ENCODE data around the gene FBLN1. TPM values are rescaled to one million over a fixed set of nuclear protein-coding genes. Genes with fewer than 3 reads are reported as not detected.

FBLN1 gene
- total RNA-seq, 1 experiment from 2014 or later, result 183 TPM

DNA sequence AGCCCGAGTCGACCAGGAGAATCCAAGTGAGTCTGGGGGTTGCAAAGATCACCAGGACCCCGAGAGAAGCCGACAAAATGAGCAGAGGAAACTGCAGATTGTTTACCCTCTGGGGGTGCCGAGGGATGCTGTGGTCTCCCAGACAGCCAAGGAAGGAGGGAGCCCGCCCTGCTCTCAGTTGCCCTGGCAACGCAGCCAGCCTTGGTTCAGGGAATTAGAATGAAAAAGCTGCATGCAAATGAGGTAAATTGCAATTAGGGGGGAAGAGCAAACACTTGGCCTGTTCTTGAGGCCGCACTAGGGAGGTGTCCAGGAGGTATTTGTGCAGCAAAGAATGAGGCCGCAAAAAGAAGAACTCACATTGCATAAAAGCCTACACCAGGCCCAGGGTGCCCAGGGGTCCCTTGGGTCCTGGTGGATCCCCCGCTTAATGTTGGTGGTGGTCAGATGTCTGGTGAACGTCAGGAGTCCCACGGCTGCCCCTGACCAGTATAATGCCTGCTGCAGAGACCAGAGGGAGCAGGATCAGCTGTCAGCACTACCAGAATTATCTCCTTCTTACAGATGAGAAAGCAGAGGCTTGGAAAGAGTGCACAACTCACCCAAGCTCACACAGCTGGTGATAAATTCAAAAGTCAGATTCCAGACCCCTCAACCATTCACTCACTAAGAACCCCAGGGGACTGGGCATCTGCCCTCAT lies 128.6 kb downstream of the FBLN1 start:
- Mint-ChIP-seq H3K36me3 (no peaks in the 10 kb centered on the region), H3K27me3 (ENCODE audit: low read depth) (peaks cover 14% of the 10 kb centered on the region), H3K4me3 (peak overlapping the region; percentile 33), H3K9me3 (no peaks in the 10 kb centered on the region), H3K27ac (peak overlapping the region; percentile 74; the same call in 1 of the 2 replicates), H3K4me1 (peaks cover 59% of the 10 kb centered on the region)
- ChIA-PET POLR2A (no interaction called here), CTCF (interaction anchor here (0.6 to 2.0 kb wide), 5 partner anchors 14 to 810 kb away, joined by 3 to 4 read pairs (median 3); no protein-coding TSS in a partner anchor)
- TF ChIP-seq NFYB (CRISPR knock-in tag; conservative IDR thresholded peaks at IDR 0.05; ENCODE audit: low read depth) (no peak), ATF6 (CRISPR knock-in tag; IDR thresholded peaks at IDR 0.05) (no peak)
- TF ChIP-seq, protein P1, sequence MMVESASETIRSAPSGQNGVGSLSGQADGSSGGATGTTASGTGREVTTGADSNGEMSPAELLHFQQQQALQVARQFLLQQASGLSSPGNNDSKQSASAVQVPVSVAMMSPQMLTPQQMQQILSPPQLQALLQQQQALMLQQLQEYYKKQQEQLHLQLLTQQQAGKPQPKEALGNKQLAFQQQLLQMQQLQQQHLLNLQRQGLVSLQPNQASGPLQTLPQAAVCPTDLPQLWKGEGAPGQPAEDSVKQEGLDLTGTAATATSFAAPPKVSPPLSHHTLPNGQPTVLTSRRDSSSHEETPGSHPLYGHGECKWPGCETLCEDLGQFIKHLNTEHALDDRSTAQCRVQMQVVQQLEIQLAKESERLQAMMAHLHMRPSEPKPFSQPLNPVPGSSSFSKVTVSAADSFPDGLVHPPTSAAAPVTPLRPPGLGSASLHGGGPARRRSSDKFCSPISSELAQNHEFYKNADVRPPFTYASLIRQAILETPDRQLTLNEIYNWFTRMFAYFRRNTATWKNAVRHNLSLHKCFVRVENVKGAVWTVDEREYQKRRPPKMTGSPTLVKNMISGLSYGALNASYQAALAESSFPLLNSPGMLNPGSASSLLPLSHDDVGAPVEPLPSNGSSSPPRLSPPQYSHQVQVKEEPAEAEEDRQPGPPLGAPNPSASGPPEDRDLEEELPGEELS (CRISPR knock-in tag; IDR thresholded peaks at IDR 0.05), result 0 out of 2 replicates have a peak, but pooled peaks have one; percentile 21
- peak; percentile 72 for ATAC-seq
- DNase-seq (ENCODE audit: low spot score), result peak; percentile 75

DNA sequence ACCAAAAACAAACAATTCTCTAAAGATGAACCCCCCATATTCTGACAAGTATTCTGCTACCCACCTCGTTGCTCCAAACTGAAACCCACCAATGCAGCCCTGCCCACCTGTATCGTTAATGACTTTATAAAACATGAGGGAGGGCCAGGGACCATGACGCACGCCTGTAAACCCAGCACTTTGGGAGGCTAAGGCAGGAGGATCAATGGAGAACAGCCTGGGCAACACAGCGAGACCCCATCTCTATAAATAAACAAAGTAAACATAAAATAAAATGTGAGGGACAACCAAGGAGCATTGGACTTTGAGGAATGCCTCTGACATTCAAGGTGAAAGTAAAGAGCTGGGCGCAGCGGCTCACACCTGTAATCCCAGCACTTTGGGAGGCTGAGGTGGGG lies 129.2 kb downstream of the FBLN1 start:
- H3K36me3 Mint-ChIP-seq, result no peaks in the 10 kb centered on the region
- DNase-seq (ENCODE audit: low spot score) (no peak), ATAC-seq (no peak)
- TF ChIP-seq CREM (CRISPR knock-in tag; IDR thresholded peaks at IDR 0.05) (no peak), ZNF121 (CRISPR knock-in tag; IDR thresholded peaks at IDR 0.05) (peak; percentile 84)
- H3K9me3 Mint-ChIP-seq, result no peaks in the 10 kb centered on the region
- no peak overlapping the region for H3K27ac Mint-ChIP-seq
- peaks cover 57% of the 10 kb centered on the region for H3K4me1 Mint-ChIP-seq
- peaks cover 14% of the 10 kb centered on the region for H3K27me3 Mint-ChIP-seq (ENCODE audit: low read depth)
- CTCF ChIA-PET, result interaction anchor here (0.6 to 1.6 kb wide), 3 partner anchors 13 to 231 kb away, joined by 3 to 4 read pairs (median 3); no protein-coding TSS in a partner anchor
- H3K4me3 Mint-ChIP-seq, result no peak overlapping the region
- POLR2A ChIA-PET, result no interaction called here

DNA sequence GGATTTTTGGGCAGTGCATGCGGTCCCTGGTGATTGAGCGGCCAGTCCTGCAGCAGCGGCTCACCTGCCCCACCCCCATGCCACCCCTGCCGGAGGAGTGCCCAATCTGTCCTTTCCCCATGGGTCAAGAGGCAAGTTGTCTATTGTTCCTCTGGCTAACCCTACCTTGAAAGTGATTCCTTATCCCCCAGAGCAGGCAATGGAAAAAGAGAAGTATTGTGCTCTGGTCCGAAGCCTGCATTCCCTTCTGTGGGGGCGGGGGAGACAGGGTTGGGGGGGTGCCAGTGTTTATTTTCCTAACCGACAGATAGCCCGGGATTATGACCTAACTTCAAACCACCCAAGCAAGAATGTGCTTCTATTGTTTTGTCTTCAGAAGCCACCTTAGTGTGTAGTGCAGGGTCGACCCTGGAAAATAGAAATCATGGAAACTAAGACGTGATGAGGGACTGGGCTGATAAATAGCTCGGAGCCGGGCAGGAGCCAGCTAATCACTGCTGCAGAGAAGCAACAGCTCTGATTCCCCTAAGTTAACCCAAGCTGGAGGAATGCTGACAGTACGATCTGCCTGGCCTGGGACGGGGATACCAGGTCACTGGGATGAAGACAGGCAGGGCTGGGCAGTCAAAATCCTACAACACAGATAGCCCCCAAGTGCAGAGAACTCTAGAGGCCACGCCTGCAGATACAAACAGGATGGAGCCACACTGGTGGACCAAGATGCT lies 130.3 kb downstream of the FBLN1 start:
- DNase-seq (ENCODE audit: low spot score), result no peak
- Mint-ChIP-seq H3K27me3 (ENCODE audit: low read depth) (peaks cover 14% of the 10 kb centered on the region), H3K27ac (no peak overlapping the region), H3K9me3 (no peaks in the 10 kb centered on the region), H3K36me3 (no peaks in the 10 kb centered on the region), H3K4me1 (peaks cover 55% of the 10 kb centered on the region), H3K4me3 (no peak overlapping the region)
- POLR2A ChIA-PET, result no interaction called here
- no peak for ATAC-seq
- TF ChIP-seq, protein P2, sequence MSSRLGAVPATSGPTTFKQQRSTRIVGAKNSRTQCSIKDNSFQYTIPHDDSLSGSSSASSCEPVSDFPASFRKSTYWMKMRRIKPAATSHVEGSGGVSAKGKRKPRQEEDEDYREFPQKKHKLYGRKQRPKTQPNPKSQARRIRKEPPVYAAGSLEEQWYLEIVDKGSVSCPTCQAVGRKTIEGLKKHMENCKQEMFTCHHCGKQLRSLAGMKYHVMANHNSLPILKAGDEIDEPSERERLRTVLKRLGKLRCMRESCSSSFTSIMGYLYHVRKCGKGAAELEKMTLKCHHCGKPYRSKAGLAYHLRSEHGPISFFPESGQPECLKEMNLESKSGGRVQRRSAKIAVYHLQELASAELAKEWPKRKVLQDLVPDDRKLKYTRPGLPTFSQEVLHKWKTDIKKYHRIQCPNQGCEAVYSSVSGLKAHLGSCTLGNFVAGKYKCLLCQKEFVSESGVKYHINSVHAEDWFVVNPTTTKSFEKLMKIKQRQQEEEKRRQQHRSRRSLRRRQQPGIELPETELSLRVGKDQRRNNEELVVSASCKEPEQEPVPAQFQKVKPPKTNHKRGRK (CRISPR knock-in tag; IDR thresholded peaks at IDR 0.05; ENCODE audit: borderline replicate concordance), result no peak
- TF ChIP-seq SOX15 (CRISPR knock-in tag; IDR thresholded peaks at IDR 0.05), result no peak
- CTCF ChIA-PET, result interaction anchor here (0.6 to 1.7 kb wide), 5 partner anchors 11 to 373 kb away, joined by 3 to 4 read pairs (median 3); no protein-coding TSS in a partner anchor

GRCh38 chr22:45636683-45637082 lies 134.0 kb downstream of the FBLN1 start:
- H3K4me3 Mint-ChIP-seq, result no peak overlapping the region
- DNase-seq (ENCODE audit: low spot score), result no peak
- ChIA-PET CTCF (no interaction called here), POLR2A (no interaction called here)
- H3K9me3 Mint-ChIP-seq, result no peaks in the 10 kb centered on the region
- peaks cover 13% of the 10 kb centered on the region for H3K27me3 Mint-ChIP-seq (ENCODE audit: low read depth)
- no peak for ATAC-seq
- H3K27ac Mint-ChIP-seq, result no peak overlapping the region
- no peaks in the 10 kb centered on the region for H3K36me3 Mint-ChIP-seq
- peaks cover 40% of the 10 kb centered on the region for H3K4me1 Mint-ChIP-seq
- TF ChIP-seq, protein P3, sequence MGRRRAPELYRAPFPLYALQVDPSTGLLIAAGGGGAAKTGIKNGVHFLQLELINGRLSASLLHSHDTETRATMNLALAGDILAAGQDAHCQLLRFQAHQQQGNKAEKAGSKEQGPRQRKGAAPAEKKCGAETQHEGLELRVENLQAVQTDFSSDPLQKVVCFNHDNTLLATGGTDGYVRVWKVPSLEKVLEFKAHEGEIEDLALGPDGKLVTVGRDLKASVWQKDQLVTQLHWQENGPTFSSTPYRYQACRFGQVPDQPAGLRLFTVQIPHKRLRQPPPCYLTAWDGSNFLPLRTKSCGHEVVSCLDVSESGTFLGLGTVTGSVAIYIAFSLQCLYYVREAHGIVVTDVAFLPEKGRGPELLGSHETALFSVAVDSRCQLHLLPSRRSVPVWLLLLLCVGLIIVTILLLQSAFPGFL (CRISPR knock-in tag; IDR thresholded peaks at IDR 0.05; ENCODE audit: borderline replicate concordance), result no peak
- TF ChIP-seq GRHL2 (CRISPR knock-in tag; IDR thresholded peaks at IDR 0.05; ENCODE audit: insufficient replicate concordance, severe bottlenecking) (no peak), TEAD4 (CRISPR knock-in tag; IDR thresholded peaks at IDR 0.05) (no peak), OVOL2 (CRISPR knock-in tag; IDR thresholded peaks at IDR 0.05; ENCODE audit: borderline replicate concordance) (no peak), ZNF671 (CRISPR knock-in tag; IDR thresholded peaks at IDR 0.05) (no peak), ESRRA (CRISPR knock-in tag; IDR thresholded peaks at IDR 0.05; ENCODE audit: borderline replicate concordance) (no peak)
- TF ChIP-seq, protein P4, sequence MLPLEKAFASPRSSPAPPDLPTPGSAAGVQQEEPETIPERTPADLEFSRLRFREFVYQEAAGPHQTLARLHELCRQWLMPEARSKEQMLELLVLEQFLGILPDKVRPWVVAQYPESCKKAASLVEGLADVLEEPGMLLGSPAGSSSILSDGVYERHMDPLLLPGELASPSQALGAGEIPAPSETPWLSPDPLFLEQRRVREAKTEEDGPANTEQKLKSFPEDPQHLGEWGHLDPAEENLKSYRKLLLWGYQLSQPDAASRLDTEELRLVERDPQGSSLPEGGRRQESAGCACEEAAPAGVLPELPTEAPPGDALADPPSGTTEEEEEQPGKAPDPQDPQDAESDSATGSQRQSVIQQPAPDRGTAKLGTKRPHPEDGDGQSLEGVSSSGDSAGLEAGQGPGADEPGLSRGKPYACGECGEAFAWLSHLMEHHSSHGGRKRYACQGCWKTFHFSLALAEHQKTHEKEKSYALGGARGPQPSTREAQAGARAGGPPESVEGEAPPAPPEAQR (CRISPR knock-in tag; IDR thresholded peaks at IDR 0.05), result no peak
- TF ChIP-seq, protein P5, sequence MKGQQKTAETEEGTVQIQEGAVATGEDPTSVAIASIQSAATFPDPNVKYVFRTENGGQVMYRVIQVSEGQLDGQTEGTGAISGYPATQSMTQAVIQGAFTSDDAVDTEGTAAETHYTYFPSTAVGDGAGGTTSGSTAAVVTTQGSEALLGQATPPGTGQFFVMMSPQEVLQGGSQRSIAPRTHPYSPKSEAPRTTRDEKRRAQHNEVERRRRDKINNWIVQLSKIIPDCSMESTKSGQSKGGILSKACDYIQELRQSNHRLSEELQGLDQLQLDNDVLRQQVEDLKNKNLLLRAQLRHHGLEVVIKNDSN (CRISPR knock-in tag; IDR thresholded peaks at IDR 0.05), result no peak
